ENCODE results near the gene BCS1L. TPM values are rescaled to one million over a fixed set of nuclear protein-coding genes. Genes with fewer than 3 reads are reported as not detected.

Gene BCS1L
- total and polyA plus RNA-seq, 2 of the 13 experiments (the other 11 are each of a cell fraction or from before 2014, with no cell fraction given) = 48.9 to 76.0 TPM

DNA sequence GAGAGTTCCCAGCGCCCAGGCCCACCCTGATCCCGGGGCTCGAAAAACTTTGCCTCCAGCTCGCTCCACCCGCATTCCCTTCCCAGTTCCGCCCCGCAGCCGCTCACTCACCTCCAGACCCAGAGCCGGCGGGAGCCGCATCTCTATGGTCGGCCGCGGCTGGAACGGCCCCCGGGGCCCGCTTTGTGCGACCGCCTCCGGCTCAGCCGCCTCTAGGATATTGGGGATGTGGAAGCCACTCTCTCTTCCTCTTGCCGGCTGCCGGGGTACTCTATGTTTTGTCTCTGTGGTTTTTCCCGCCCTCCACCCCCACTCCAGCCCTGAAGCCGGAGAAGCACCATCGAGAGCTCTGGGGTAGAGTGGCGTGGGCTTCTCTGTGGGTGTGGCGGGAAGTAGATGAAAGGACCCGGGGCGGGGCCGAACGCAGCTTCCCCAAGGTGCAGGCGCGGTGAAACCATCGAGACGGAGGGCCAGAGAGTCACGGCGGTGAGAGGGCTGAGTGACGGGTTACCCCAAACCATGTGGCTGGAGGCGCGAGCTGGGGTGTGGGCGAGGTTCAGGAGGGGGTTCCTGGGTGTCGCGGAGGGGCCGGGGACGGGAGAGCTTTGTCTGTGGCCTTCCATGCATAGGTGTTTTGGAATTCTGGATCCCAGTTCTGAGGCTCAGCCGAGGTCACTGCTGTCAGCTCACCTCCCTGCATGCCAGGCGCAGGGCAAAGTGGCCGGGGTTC is at the start of gene BCS1L, which contains the start of gene ZNF142 (continued):
- peak; percentile 78; the same call in 1 of the 2 replicates for TF ChIP-seq NFKB2 (CRISPR knock-in tag; IDR thresholded peaks at IDR 0.05; ENCODE audit: borderline replicate concordance)
- TF ChIP-seq, protein P1, sequence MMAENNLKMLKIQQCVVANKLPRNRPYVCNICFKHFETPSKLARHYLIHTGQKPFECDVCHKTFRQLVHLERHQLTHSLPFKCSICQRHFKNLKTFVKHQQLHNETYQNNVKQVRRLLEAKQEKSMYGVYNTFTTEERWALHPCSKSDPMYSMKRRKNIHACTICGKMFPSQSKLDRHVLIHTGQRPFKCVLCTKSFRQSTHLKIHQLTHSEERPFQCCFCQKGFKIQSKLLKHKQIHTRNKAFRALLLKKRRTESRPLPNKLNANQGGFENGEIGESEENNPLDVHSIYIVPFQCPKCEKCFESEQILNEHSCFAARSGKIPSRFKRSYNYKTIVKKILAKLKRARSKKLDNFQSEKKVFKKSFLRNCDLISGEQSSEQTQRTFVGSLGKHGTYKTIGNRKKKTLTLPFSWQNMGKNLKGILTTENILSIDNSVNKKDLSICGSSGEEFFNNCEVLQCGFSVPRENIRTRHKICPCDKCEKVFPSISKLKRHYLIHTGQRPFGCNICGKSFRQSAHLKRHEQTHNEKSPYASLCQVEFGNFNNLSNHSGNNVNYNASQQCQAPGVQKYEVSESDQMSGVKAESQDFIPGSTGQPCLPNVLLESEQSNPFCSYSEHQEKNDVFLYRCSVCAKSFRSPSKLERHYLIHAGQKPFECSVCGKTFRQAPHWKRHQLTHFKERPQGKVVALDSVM (CRISPR knock-in tag; IDR thresholded peaks at IDR 0.05) = peak; percentile 70
- peak; percentile 16; the same call in 1 of the 2 replicates for TF ChIP-seq TFAP4 (IDR thresholded peaks at IDR 0.05; ENCODE audit: borderline replicate concordance, low read depth)
- TF ChIP-seq ZNF839 (CRISPR knock-in tag; IDR thresholded peaks at IDR 0.05; ENCODE audit: borderline replicate concordance) = 0 out of 2 replicates have a peak, but pooled peaks have one; percentile 19
- peak; percentile 90 for TF ChIP-seq ZNF235 (CRISPR knock-in tag; IDR thresholded peaks at IDR 0.05; ENCODE audit: borderline replicate concordance)
- 0 out of 2 replicates have a peak, but pooled peaks have one; percentile 8 for TF ChIP-seq ATF3 (CRISPR knock-in tag; IDR thresholded peaks at IDR 0.05)
- TF ChIP-seq ERF (CRISPR knock-in tag; IDR thresholded peaks at IDR 0.05) = peak; percentile 83
- TF ChIP-seq, protein P2, sequence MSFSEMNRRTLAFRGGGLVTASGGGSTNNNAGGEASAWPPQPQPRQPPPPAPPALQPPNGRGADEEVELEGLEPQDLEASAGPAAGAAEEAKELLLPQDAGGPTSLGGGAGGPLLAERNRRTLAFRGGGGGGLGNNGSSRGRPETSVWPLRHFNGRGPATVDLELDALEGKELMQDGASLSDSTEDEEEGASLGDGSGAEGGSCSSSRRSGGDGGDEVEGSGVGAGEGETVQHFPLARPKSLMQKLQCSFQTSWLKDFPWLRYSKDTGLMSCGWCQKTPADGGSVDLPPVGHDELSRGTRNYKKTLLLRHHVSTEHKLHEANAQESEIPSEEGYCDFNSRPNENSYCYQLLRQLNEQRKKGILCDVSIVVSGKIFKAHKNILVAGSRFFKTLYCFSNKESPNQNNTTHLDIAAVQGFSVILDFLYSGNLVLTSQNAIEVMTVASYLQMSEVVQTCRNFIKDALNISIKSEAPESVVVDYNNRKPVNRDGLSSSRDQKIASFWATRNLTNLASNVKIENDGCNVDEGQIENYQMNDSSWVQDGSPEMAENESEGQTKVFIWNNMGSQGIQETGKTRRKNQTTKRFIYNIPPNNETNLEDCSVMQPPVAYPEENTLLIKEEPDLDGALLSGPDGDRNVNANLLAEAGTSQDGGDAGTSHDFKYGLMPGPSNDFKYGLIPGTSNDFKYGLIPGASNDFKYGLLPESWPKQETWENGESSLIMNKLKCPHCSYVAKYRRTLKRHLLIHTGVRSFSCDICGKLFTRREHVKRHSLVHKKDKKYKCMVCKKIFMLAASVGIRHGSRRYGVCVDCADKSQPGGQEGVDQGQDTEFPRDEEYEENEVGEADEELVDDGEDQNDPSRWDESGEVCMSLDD (CRISPR knock-in tag; IDR thresholded peaks at IDR 0.05; ENCODE audit: borderline replicate concordance) = peak; percentile 67; the same call in 1 of the 2 replicates
- TF ChIP-seq ZFY (CRISPR knock-in tag; IDR thresholded peaks at IDR 0.05) = peak; percentile 84
- TF ChIP-seq ZNF333 (CRISPR knock-in tag; IDR thresholded peaks at IDR 0.05; ENCODE audit: borderline replicate concordance) = peak; percentile 78; the same call in 1 of the 2 replicates
- TF ChIP-seq NR2C2 (CRISPR knock-in tag; IDR thresholded peaks at IDR 0.05; ENCODE audit: borderline replicate concordance) = peak; percentile 89
- TF ChIP-seq ARID2 (CRISPR knock-in tag; IDR thresholded peaks at IDR 0.05; ENCODE audit: borderline replicate concordance) = no peak; the same call in 1 of the 2 replicates
- TF ChIP-seq ATAD3A (CRISPR knock-in tag; IDR thresholded peaks at IDR 0.05) = no peak
- TF ChIP-seq CBFB (CRISPR knock-in tag; IDR thresholded peaks at IDR 0.05) = 0 out of 2 replicates have a peak, but pooled peaks have one; percentile 38
- TF ChIP-seq CBX2 (IDR thresholded peaks at IDR 0.05; ENCODE audit: low read depth, low read length) = no peak
- no peak for TF ChIP-seq CBX2 (CRISPR knock-in tag; IDR thresholded peaks at IDR 0.05; ENCODE audit: low read depth)

Measured in HepG2 (cell line).